ENCODE measurements around the gene RBX1.

RBX1 gene

DNA sequence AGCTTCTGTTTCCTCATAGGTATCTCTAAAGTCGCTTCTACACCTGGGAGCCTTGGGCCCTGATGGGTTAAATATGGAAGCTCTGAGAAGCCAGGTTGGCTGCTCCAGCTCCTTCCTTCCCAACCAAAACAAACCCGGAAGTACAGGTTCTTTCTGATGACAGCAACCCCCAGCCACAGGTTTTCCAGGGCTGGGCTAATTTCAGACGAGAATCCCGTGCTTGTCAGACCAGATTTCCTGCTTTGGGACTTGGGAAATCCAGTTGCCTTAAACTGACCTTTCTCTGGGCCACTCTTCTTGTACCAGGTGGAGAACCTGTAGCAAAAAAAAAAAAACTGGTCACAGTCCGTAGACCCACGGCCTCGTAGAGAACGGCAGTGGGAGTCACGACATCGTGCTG is 51.9 kb downstream of the RBX1 start:
- H3K9me3 Mint-ChIP-seq = no peaks in the 10 kb centered on the region
- no peak for TF ChIP-seq CTCF (IDR thresholded peaks at IDR 0.05; ENCODE audit: unreplicated experiment in 3 of 3)
- H3K36me3 Mint-ChIP-seq (ENCODE audit: low read depth) = no peaks in the 10 kb centered on the region
- peak overlapping the region in 1 of 3 experiments; percentile 25 for H3K27ac Mint-ChIP-seq
- no peaks in the 10 kb centered on the region for H3K4me1 Mint-ChIP-seq
- no peak overlapping the region for H3K4me3 Mint-ChIP-seq
- H3K27me3 Mint-ChIP-seq (ENCODE audit: low read depth) = peaks cover 3% of the 10 kb centered on the region

GRCh38 chr22:41003976-41004375 is 52.8 kb downstream of the RBX1 start:
- H3K9me3 Mint-ChIP-seq = no peaks in the 10 kb centered on the region
- peaks cover 3% of the 10 kb centered on the region for H3K27me3 Mint-ChIP-seq (ENCODE audit: low read depth)
- H3K4me3 Mint-ChIP-seq = no peak overlapping the region
- TF ChIP-seq CTCF (IDR thresholded peaks at IDR 0.05; ENCODE audit: unreplicated experiment in 3 of 3) = no peak
- no peaks in the 10 kb centered on the region for H3K36me3 Mint-ChIP-seq (ENCODE audit: low read depth)
- no peak overlapping the region for H3K27ac Mint-ChIP-seq
- no peaks in the 10 kb centered on the region for H3K4me1 Mint-ChIP-seq

DNA sequence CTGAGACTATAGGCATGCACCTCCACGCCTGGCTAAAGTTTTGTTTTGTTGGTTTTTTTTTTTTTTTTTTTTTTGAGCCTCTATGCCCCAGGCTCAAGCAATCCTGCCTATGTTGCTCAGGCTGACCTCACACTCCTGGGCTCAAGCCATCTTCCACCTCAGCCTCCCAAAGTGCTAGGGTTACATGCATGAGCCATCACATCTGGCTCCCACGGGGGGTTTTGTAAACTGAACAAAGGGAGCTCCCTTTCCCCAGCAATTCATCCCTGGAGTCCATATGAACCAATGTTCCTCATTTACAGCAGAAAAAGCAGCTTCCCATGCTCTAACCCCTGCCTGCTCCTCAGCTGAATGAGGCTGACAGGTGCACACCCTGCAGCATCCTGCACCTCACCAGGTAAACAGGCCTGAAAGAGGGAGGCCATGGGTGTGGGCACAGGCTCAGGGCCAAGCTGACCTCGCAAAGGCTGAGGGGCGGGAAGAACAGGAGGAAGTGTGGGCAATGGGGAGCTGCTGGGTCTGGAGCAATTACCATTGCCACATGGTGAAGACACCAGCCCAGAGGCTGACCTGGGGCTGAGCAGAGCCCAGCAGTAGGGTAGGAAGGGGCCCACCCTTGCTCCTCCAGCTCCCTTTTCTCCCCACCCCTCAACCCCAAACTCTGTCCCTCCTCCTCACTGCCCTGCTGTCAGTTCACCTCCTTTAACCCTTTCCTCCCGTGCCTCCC is 58.2 kb downstream of the RBX1 start:
- no peaks in the 10 kb centered on the region for H3K4me1 Mint-ChIP-seq
- H3K9me3 Mint-ChIP-seq = no peaks in the 10 kb centered on the region
- no peak overlapping the region for H3K27ac Mint-ChIP-seq
- H3K27me3 Mint-ChIP-seq (ENCODE audit: low read depth) = peaks cover 3% of the 10 kb centered on the region
- no peaks in the 10 kb centered on the region for H3K36me3 Mint-ChIP-seq (ENCODE audit: low read depth)
- no peak overlapping the region for H3K4me3 Mint-ChIP-seq
- TF ChIP-seq CTCF (IDR thresholded peaks at IDR 0.05; ENCODE audit: unreplicated experiment in 3 of 3) = no peak

DNA sequence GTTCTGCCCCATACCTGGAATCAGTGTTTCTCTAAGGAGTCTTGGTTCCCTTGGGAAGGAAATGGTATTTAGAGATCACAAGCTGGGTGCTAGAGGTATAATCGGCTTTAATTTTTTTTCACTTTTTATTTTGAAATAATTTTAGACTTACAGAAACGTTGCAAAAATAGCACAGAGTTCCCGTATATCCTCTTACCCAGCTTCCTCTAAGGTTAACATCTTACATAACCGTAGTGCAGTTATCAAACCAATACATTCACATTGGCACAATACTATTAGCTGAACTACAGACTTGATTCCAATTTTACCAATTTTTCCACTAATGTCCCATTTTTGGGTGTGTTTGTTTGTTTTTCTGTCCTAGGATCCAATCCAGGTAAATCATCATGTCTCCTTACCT is 63.8 kb downstream of the RBX1 start:
- peaks cover 1% of the 10 kb centered on the region for H3K4me1 Mint-ChIP-seq
- no peaks in the 10 kb centered on the region for H3K27me3 Mint-ChIP-seq (ENCODE audit: low read depth)
- no peaks in the 10 kb centered on the region for H3K36me3 Mint-ChIP-seq (ENCODE audit: low read depth)
- H3K4me3 Mint-ChIP-seq = no peak overlapping the region
- no peak overlapping the region for H3K27ac Mint-ChIP-seq
- no peaks in the 10 kb centered on the region for H3K9me3 Mint-ChIP-seq
- no peak for TF ChIP-seq CTCF (IDR thresholded peaks at IDR 0.05; ENCODE audit: unreplicated experiment in 3 of 3)

GRCh38 chr22:41021061-41021612 is 70.0 kb downstream of the RBX1 start:
- no peaks in the 10 kb centered on the region for H3K36me3 Mint-ChIP-seq (ENCODE audit: low read depth)
- peak overlapping the region; percentile 97 to 99 (median 98) for H3K4me3 Mint-ChIP-seq
- no peaks in the 10 kb centered on the region for H3K9me3 Mint-ChIP-seq
- no peak for TF ChIP-seq CTCF (IDR thresholded peaks at IDR 0.05; ENCODE audit: unreplicated experiment in 3 of 3)
- H3K27me3 Mint-ChIP-seq (ENCODE audit: low read depth) = peaks cover 6% of the 10 kb centered on the region
- peaks cover 12% of the 10 kb centered on the region for H3K4me1 Mint-ChIP-seq
- H3K27ac Mint-ChIP-seq = peak overlapping the region; percentile 98 to 100 (median 100)

All from nephron (organoid).